Lower lobe of right lung (tissue), 2 donors: Measurements from ENCODE around the gene SDC3. TPM values are rescaled to one million over a fixed set of nuclear protein-coding genes. Genes with fewer than 3 reads are reported as not detected.

Experiments
- ATAC-seq, 2 donors: fragments of 200-7000 bp; cut with Tn5 transposase; one replicate each; pipeline ENCODE4 v1.9.1; 2020 to 2022; ENCODE audit warnings: mild to moderate bottlenecking in 2 of 2, moderate library complexity in 2 of 2
- DNase-seq: peaks from one replicate; pipeline ENCODE4 v3.0.0-alpha.2; 2020
- H3K27ac ChIP-seq: fragments of 200-600 bp; one replicate; pipeline ENCODE4 v1.8.0; 2022
- H3K27me3 ChIP-seq: fragments of 200-600 bp; one replicate; pipeline ENCODE4 v1.8.0; 2022; ENCODE audit warnings: low read depth
- H3K36me3 ChIP-seq: fragments of 200-600 bp; one replicate; pipeline ENCODE4 v1.8.0; 2022; ENCODE audit warnings: mild to moderate bottlenecking
- H3K4me1 ChIP-seq: fragments of 200-600 bp; one replicate; pipeline ENCODE4 v1.8.0; 2022
- H3K4me3 ChIP-seq: fragments of 200-600 bp; one replicate; pipeline ENCODE4 v1.8.0; 2022; ENCODE audit warnings: mild to moderate bottlenecking
- H3K9me3 ChIP-seq: fragments of 200-600 bp; one replicate; pipeline ENCODE4 v1.8.0; 2022
- CTCF ChIP-seq: fragments of 200-600 bp; IDR thresholded peaks from one replicate; pipeline ENCODE4 v1.8.0; 2022; ENCODE audit warnings: antibody characterized with exemption, mild to moderate bottlenecking
- intact Hi-C: fragments of 100-400 bp; cut with DNase I; formaldehyde crosslinking; loops from one replicate; pipeline ENCODE4 v1.11.0; 2022
- total RNA-seq: library from RNA; stranded (reverse); fragmentation: NEBNext Ultra II Directional; extraction: Animal tissue kit (Norgen Biotek cat#: 25700); gene quantifications from one replicate; pipeline ENCODE4 v1.2.1, GENCODE V29; 2021
- donor health status: DM: no; HTN: yes; CAD: no; lungs with severe emphysema.

The SDC3 gene
- total RNA-seq, 1 donor from 2014 or later: 43.5 TPM

- TF ChIP-seq CTCF: no peak
- H3K4me3 ChIP-seq: no peak overlapping the region
- H3K36me3 ChIP-seq: no peaks in the 10 kb centered on the region
- DNase-seq (no peak), ATAC-seq (no peak)
- H3K27me3 ChIP-seq: no peaks in the 10 kb centered on the region
- intact Hi-C loops: no loop called here
- H3K9me3 ChIP-seq: no peaks in the 10 kb centered on the region
- H3K4me1 ChIP-seq: peaks cover 13% of the 10 kb centered on the region
- H3K27ac ChIP-seq: no peak overlapping the region
Observed at GRCh38 chr1:30837653-30838052, 70.9 kb downstream of the SDC3 start.

GRCh38 chr1:30834253-30834652 is 74.3 kb downstream of the SDC3 start:
- intact Hi-C loops: no loop called here
- Histone ChIP-seq H3K9me3 (no peaks in the 10 kb centered on the region), H3K4me3 (no peak overlapping the region), H3K27me3 (no peaks in the 10 kb centered on the region), H3K27ac (no peak overlapping the region), H3K4me1 (peaks cover 11% of the 10 kb centered on the region), H3K36me3 (no peaks in the 10 kb centered on the region)
- ATAC-seq (no peak), DNase-seq (no peak)
- TF ChIP-seq CTCF: no peak

- peak; percentile 93 to 95 for ATAC-seq
Observed at GRCh38 chr1:30830537-30830936, 78.0 kb downstream of the SDC3 start.

GRCh38 chr1:30829889-30830288 is 78.7 kb downstream of the SDC3 start:
- no peaks in the 10 kb centered on the region for H3K9me3 ChIP-seq
- DNase-seq (no peak), ATAC-seq (no peak)
- H3K4me3 ChIP-seq: no peak overlapping the region
- TF ChIP-seq CTCF: no peak
- H3K27me3 ChIP-seq: no peaks in the 10 kb centered on the region
- H3K36me3 ChIP-seq: no peaks in the 10 kb centered on the region
- H3K4me1 ChIP-seq: peaks cover 11% of the 10 kb centered on the region
- H3K27ac ChIP-seq: no peak overlapping the region
- intact Hi-C loops: no loop called here

More at GRCh38 chr1:30830537-30830936, 78.0 kb downstream of the SDC3 start:
- no peaks in the 10 kb centered on the region for H3K27me3 ChIP-seq
- no peak for DNase-seq
- no peak overlapping the region for H3K4me3 ChIP-seq
- peaks cover 11% of the 10 kb centered on the region for H3K4me1 ChIP-seq
- no peak for TF ChIP-seq CTCF
- H3K36me3 ChIP-seq: no peaks in the 10 kb centered on the region
- intact Hi-C loops: no loop called here
- no peaks in the 10 kb centered on the region for H3K9me3 ChIP-seq
- H3K27ac ChIP-seq: no peak overlapping the region

DNA sequence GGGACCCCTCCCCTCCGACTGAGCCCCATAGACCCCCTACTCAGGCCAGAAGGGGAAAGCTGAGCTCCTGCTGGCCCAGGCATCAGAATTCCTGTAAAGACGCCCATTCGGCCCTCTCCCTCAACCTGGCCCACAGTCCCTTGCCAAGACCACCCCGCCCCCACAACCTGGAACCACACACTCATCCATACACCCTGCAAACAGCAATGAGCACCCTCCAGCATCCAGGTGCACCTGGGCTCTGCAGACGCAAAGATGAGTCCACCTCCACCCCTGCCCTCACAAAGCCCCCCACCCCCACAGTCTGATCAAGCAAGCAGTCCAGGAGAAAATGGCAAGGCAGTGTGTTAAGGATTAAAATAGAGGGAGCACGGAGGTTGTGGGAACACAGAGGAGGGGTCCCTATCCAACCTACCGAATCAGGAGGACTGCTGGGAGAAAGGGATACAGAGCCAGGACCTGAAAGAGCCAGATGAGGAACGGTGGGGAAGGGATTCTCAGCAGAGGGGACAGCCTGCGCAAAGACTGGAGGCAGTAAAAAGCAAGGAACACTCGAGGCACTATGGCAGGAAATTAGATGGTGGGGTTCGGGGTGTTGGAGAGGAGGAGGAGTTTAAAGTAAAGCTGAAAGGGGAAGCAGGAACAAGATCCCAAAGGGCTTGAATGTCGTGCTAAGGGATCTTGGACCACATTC is 83.7 kb downstream of the SDC3 start:
- peak overlapping the region; percentile 38 for H3K4me3 ChIP-seq
- no peaks in the 10 kb centered on the region for H3K9me3 ChIP-seq
- DNase-seq (no peak), ATAC-seq (no peak)
- no peaks in the 10 kb centered on the region for H3K36me3 ChIP-seq
- peaks cover 15% of the 10 kb centered on the region for H3K4me1 ChIP-seq
- peak overlapping the region; percentile 83 for H3K27ac ChIP-seq
- no peaks in the 10 kb centered on the region for H3K27me3 ChIP-seq
- no peak for TF ChIP-seq CTCF
- intact Hi-C loops: no loop called here
